ENCODE data around the gene GLIS1. TPM values are rescaled to one million over a fixed set of nuclear protein-coding genes. Genes with fewer than 3 reads are reported as not detected.

GLIS1 gene
- total RNA-seq, 1 donor from 2014 or later, result not detected

GRCh38 chr1:53599481-53599880 lies 139.5 kb downstream of the GLIS1 start:
- Mint-ChIP-seq H3K4me1 (ENCODE audit: unreplicated experiment) (no peaks in the 10 kb centered on the region), H3K36me3 (ENCODE audit: low read depth, unreplicated experiment) (no peaks in the 10 kb centered on the region), H3K4me3 (ENCODE audit: unreplicated experiment) (no peak overlapping the region), H3K27me3 (ENCODE audit: unreplicated experiment) (peaks cover 4% of the 10 kb centered on the region), H3K9me3 (ENCODE audit: unreplicated experiment) (no peaks in the 10 kb centered on the region), H3K27ac (ENCODE audit: unreplicated experiment) (no peak overlapping the region)
- TF ChIP-seq, protein P1, sequence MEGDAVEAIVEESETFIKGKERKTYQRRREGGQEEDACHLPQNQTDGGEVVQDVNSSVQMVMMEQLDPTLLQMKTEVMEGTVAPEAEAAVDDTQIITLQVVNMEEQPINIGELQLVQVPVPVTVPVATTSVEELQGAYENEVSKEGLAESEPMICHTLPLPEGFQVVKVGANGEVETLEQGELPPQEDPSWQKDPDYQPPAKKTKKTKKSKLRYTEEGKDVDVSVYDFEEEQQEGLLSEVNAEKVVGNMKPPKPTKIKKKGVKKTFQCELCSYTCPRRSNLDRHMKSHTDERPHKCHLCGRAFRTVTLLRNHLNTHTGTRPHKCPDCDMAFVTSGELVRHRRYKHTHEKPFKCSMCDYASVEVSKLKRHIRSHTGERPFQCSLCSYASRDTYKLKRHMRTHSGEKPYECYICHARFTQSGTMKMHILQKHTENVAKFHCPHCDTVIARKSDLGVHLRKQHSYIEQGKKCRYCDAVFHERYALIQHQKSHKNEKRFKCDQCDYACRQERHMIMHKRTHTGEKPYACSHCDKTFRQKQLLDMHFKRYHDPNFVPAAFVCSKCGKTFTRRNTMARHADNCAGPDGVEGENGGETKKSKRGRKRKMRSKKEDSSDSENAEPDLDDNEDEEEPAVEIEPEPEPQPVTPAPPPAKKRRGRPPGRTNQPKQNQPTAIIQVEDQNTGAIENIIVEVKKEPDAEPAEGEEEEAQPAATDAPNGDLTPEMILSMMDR (IDR thresholded peaks at IDR 0.05; ENCODE audit: unreplicated experiment), result no peak
- DNase-seq (ENCODE audit: low spot score), result no peak

GRCh38 chr1:53598966-53599365 lies 140.0 kb downstream of the GLIS1 start:
- peaks cover 4% of the 10 kb centered on the region for H3K27me3 Mint-ChIP-seq (ENCODE audit: unreplicated experiment)
- no peaks in the 10 kb centered on the region for H3K36me3 Mint-ChIP-seq (ENCODE audit: low read depth, unreplicated experiment)
- H3K27ac Mint-ChIP-seq (ENCODE audit: unreplicated experiment), result no peak overlapping the region
- no peaks in the 10 kb centered on the region for H3K9me3 Mint-ChIP-seq (ENCODE audit: unreplicated experiment)
- H3K4me3 Mint-ChIP-seq (ENCODE audit: unreplicated experiment), result no peak overlapping the region
- H3K4me1 Mint-ChIP-seq (ENCODE audit: unreplicated experiment), result no peaks in the 10 kb centered on the region
- TF ChIP-seq, protein P1 (IDR thresholded peaks at IDR 0.05; ENCODE audit: unreplicated experiment), result no peak
- DNase-seq (ENCODE audit: low spot score), result no peak

DNA sequence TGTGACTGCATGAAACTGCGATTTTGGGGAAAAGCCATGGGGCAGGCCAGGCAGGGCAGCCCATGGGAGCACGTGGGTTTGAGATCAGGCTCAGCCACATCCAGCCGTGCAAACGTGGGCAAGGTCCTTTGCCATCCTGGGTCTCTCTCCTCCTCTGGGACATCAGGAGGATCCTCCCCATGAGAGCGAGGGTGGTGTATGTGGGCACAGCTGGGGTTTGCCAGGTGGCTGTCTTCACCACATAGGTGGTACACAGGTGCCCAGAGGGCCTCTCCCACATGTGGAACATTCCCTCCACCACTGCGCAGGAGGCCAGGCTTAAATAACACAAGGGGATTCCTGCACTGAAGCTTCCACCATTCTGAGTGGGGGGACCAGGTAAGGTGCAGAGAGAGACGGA lies 143.1 kb downstream of the GLIS1 start:
- no peak overlapping the region for H3K4me3 Mint-ChIP-seq (ENCODE audit: unreplicated experiment)
- DNase-seq (ENCODE audit: low spot score), result no peak
- TF ChIP-seq, protein P1 (IDR thresholded peaks at IDR 0.05; ENCODE audit: unreplicated experiment), result no peak
- peaks cover 2% of the 10 kb centered on the region for H3K4me1 Mint-ChIP-seq (ENCODE audit: unreplicated experiment)
- H3K27ac Mint-ChIP-seq (ENCODE audit: unreplicated experiment), result no peak overlapping the region
- no peaks in the 10 kb centered on the region for H3K9me3 Mint-ChIP-seq (ENCODE audit: unreplicated experiment)
- H3K27me3 Mint-ChIP-seq (ENCODE audit: unreplicated experiment), result peaks cover 4% of the 10 kb centered on the region
- H3K36me3 Mint-ChIP-seq (ENCODE audit: low read depth, unreplicated experiment), result no peaks in the 10 kb centered on the region

DNA sequence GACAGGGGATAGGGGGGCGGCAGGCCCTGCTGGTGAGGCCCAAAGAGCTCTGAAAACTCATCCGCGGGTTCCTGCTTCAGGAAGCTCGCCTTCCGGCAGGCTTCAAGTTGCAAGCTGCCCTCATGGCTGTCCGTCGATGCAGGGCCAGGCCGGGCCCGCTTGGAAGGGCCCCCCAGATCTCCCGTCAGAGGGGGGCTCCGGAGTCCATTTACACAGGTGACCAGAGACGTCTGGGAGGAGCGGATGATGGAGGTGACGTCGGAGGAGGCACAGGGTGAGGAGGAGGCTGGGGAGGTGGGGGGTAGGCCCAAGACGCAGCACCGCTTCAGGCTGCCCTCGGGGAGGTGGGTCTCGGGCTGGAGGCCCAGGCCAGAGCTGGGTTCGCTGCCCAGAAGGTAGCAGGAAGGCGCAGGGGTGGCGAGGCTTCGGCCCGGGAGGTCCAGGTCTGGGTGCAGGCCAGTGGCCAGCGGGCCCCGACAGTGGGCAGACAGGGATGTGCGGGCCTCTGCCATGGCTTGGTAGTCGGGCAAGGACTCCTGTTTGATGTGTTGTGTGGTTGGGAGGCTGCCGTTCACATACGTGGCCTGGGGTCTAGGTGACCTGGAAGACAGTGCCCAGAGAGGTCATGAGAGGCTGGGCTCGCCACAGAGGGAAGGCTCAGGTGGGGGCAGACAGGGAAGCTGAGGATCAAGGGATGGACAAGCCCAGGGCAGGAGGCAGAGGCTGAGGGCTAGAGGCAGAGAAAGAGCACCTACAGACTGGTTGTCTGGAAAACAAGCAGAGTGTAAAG lies 144.4 kb downstream of the GLIS1 start:
- H3K4me1 Mint-ChIP-seq (ENCODE audit: unreplicated experiment), result peaks cover 8% of the 10 kb centered on the region
- H3K9me3 Mint-ChIP-seq (ENCODE audit: unreplicated experiment), result no peaks in the 10 kb centered on the region
- no peaks in the 10 kb centered on the region for H3K36me3 Mint-ChIP-seq (ENCODE audit: low read depth, unreplicated experiment)
- no peak for DNase-seq (ENCODE audit: low spot score)
- H3K27me3 Mint-ChIP-seq (ENCODE audit: unreplicated experiment), result peaks cover 4% of the 10 kb centered on the region
- no peak overlapping the region for H3K4me3 Mint-ChIP-seq (ENCODE audit: unreplicated experiment)
- TF ChIP-seq, protein P1 (IDR thresholded peaks at IDR 0.05; ENCODE audit: unreplicated experiment), result no peak
- H3K27ac Mint-ChIP-seq (ENCODE audit: unreplicated experiment), result no peak overlapping the region

- Mint-ChIP-seq H3K27ac (ENCODE audit: unreplicated experiment) (no peak overlapping the region), H3K4me3 (ENCODE audit: unreplicated experiment) (no peak overlapping the region), H3K9me3 (ENCODE audit: unreplicated experiment) (no peaks in the 10 kb centered on the region), H3K4me1 (ENCODE audit: unreplicated experiment) (peaks cover 8% of the 10 kb centered on the region), H3K36me3 (ENCODE audit: low read depth, unreplicated experiment) (no peaks in the 10 kb centered on the region), H3K27me3 (ENCODE audit: unreplicated experiment) (peaks cover 4% of the 10 kb centered on the region)
- TF ChIP-seq, protein P1 (IDR thresholded peaks at IDR 0.05; ENCODE audit: unreplicated experiment), result peak; percentile 35
- peak; percentile 78 for DNase-seq (ENCODE audit: low spot score)
These were observed 145.1 kb downstream of the GLIS1 start for GRCh38 chr1:53593758-53594380.
